Stimulated activated CD4-positive, alpha-beta T cell treated with anti-CD3 and anti-CD28 coated beads, Interleukin-1b, Interleukin-23, amount 100 ng/mL, for 48 hours (primary cell): ENCODE results near the gene NDC1.
"Not testable (repeated sequence)": the region's sequence is repeated elsewhere in the genome, so short reads cannot be mapped to it uniquely, and the experiment has no call there.

Experiments
- DNase-seq: peaks from one replicate; pipeline ENCODE4 v3.0.0-alpha.2; 2020

NDC1 gene

DNA sequence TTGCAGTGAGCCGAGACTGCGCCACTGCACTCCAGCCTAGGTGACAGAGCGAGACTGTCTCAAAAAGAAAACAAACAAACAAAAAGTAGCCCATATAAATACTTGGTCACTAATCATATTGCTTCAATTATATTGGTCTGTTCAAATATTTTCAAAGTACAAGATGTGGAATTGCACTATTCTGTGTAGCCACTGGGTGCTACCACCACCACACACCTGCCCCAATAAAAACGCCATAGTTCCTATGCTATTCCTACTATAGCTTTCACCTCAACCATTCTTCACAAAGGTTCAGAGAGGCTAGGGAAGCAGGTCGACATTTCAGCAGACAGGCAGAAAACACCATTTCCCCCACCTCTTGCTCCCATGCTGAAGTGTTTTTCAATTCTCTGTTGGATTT is 16.7 kb downstream of the NDC1 start:
- DNase-seq, result no peak

DNA sequence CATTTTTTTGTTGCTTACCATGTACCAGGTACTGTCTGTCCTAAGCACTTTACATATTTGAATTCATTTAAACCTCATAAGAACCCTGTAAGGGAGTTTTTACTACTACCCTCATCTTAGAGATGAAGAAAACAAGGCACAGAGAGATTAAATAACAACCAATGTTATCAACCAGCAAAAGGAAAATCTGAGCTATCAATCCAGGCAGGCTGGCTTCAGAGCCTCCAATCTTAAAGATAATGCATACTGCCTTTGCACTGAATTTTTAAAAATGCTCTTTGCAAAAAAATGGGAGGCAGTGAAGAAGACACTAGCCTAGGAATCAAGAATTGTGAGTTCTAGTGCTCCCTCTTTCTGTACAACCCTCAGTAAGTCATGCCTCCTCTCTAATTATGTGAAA is 18.7 kb downstream of the NDC1 start:
- no peak for DNase-seq

DNA sequence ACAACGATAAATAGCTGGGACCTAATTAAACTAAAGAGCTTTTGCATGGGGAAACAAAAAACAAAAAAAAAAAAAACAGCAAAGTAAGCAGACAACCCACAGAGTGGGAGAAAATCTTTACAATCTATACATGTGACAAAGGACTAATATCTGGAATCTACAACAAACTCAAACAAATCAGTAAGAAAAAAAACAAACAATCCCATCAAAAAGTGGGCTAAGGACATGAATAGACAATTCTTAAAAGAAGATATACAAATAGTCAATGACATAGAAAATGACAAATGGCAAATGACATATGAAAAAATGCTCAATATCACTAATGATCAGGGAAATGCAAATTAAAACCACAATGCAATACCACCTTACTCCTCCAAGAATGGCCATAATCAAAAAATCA is 21.5 kb downstream of the NDC1 start:
- DNase-seq, result not testable (repeated sequence)

DNA sequence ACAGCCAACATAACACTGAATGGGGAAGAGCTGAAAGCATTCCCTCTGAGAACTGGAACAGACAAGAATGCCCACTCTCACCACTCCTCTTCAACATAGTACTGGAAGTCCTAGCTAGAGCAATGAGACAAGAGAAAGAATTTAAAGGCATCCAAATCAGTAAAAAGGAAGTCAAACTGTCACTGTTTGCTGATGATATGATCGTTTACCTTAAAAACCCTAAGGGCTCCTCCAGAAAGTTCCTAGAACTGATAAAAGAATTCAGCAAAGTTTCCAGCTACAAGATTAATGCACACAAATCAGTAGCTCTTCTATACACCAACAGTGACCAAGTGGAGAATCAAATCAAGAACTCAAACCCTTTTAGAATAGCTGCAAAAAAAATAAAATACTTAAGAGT is 22.6 kb downstream of the NDC1 start:
- not testable (repeated sequence) for DNase-seq

DNA sequence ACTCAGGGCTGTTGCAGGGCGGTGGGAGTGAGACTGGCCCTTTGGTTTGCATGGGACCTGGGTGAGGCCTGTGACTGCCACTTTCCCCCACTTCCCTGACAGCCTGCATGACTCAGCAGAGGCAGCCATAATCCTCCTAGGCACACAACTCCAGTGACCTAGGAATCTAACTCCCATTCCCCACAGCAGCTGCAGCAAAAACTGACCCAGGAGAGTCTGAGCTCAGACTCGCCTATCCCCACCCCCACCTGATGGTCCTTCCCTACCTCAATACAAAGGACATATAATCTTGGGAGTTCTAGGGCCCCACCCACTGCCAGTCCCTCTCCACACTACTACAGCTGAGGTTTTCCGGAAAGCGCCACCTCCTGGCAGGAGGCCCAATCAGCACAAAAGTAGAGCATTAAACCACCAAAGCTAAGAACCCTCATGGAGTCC is 26.7 kb downstream of the NDC1 start:
- peak; percentile 33 for DNase-seq

DNA sequence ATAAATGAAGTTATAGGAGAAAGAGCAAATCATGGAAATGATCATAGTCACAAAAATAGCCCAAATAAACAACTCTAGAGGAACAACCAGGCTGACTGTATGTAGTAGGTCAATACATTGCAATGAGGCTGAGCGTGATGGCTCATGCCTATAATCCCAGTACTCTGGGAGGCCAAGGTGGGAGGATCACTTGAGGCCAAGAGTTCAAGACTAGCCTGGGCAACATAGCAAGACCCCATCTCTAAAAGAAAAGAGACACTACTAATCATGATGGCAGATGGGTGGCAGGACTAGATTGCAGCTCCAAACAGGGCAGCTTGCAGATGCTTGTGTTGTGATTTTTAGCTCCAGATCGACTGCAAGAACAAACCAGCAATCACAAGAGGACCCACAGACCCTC is 27.6 kb downstream of the NDC1 start:
- DNase-seq, result no peak

DNA sequence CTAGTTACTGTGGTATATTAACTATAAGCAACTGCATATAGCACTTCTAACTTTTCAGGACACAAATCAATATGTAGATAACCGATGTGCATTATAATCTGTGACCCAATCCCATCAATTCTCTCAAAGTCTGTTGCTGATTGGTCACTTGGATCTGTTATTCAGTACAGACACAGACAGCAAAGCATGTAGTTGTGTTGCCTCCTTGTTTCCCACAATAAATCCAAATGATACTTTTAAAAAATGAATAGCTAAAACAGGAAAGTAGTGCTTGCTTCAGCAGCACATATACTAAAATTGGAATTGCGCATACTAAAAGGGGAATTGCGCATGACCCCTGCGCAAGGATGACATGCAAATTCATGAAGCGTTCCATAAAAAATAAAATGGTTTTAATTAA is 28.1 kb downstream of the NDC1 start:
- no peak for DNase-seq

DNA sequence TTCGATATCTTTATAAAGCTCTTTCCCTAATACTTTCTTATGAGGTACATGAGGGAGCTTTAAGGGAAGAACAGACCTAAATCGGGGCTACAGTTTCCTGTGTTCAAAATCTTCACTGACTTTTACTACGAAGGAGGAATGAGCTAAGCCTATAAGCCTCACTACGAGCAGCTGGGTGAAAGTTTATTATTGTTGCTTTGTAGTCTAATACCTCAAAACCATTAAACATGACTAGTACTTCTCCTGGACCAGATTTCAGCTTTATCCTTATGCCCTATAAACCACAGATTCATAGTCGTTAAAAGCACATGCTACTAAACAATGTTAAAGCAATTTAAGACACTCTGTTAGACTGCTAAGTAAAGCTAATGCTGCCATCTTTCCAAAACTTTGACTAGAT is 30.2 kb downstream of the NDC1 start:
- DNase-seq, result no peak

DNA sequence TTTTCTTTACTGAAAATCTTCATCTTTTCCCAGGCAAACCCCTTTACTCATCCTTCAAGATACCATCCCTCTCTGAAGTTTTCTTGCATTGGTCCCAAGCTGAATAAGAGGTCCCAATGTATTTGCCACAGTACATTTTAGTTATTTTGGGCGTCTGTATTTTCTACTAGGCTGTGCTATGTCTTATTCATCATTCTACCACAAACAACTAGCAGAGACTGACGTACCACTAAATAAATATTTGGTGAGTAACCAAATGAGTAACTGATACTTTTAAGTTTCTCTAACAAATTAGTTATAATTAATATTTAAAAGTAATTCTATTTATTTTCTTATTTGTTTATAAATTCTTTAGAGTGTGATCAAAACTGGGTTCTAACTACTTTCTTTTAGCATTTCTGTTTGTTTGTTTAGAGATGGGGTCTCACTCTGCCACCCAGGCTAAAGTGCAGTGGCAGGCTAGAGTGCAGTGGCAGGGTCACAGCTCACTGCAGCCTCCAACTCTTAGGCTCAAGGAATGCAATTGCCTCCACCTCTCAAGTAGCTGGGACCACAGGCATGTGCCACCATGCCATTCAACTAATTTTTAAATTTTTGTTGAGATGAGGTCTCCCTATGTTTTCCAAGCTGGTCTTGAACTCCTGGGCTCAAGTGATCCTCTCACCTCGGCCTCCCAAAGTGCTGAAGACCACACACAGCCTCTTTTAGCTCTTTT is 33.1 kb downstream of the NDC1 start:
- DNase-seq, result no peak

DNA sequence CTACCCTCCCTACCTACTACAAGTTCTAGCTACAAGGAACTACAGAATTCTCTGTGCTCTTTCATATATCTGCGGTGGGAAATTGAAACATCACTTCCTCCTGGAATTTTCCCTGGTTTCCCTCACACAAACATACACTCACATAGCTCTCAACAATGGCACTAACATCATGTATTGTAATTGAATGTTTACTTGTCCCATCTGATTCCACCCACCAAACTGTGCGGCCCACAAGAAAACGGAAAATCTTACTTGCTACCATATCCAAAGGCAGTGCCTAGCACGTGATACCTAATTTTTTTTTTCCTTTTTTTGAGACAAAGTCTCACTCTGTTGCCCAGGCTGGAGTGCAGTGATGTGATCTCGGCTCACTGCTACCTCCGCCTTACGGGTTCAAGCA is 33.9 kb downstream of the NDC1 start:
- DNase-seq, result no peak

DNA sequence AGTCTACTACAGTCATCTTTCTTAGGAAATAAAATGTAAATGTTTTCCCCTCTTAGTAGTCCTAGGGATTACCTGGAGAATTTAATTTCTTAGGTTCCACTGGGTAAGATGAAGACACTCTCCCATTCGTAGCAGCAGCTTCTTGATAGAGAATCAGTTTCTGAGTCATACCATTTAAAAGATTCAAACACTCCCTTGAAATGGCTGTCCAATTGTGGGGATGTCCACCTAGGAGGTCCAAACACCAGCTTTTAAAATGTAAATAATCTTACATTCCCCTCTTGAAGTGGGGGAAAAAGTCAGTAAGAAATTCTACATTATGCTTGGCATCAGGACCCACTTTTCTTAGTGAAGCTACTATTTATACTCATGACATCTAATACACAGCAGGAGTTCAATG is 37.5 kb downstream of the NDC1 start:
- no peak for DNase-seq

DNA sequence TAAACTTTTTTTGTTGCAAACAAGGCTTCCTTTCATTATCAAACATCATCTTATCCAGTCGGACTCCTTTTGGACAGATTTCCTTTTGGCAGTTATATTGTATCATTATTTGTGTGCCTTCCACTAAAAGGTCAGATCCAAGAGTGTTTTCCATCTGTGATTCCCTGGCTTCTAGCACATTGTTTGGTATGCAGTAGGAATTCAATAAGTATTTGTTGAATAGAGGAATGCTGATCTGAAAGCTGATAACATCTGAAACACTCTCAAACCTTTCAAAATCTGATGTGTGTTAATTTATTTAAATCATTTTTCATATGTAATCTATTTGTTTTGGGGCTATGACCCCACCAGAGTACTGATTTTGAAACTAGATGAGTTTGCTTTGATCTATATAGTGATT is 39.0 kb downstream of the NDC1 start:
- no peak for DNase-seq

DNA sequence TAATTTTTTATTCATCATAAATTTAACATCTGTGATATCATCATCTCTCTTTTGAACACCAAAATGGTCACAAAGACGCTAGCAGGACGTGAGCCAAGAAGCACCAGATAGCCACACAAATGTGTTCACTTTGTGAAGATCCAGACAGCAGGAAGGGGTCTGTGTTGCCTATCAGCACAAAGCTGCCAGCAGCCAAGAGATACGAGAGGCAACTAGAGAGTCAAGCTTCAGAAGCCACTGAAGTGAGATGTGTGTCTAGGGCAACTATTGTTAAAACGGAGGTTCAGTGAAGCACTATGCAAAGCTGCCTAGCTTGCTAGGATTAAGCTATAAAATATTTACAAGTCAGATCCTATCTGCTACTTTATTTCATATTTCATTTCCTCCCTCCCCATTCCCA is 45.3 kb downstream of the NDC1 start:
- no peak for DNase-seq

DNA sequence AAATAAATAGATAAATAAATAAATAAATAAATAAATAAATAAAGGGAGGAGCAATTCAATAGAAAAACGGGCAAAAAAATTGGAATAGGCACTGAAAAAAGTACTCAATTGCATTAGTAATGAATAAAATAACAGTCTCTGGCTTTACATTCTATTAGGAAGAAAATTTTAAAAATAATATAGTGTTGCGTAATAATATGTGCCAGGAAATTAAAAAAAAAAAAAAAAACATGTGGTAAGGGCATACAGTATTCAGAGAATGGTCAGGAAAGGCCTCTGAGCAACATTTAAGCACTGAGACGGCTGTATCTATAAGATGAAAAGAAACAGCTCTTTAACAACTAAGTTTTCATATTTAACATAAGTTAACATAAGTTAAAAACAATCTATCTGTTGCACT is 50.4 kb downstream of the NDC1 start:
- no peak for DNase-seq

DNA sequence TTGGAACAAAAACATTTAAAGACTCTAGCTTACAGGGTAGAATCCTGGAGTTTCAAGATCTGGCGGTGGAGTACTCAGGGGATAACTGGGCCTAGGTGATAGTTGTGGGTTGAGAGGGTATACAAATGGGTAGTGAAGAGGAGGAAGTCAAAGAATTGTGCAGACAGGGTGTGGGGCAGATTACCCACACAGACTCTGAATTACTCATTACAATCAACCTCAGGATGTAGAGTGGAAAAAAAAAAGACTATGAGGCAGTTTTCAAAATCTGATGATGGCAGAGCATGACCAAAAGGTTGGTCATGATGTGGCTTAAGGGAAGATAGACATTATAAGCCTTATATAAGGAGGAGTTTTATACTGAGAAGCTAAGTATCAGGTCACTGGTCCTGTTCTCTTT is 55.0 kb downstream of the NDC1 start:
- DNase-seq, result peak; percentile 9

DNA sequence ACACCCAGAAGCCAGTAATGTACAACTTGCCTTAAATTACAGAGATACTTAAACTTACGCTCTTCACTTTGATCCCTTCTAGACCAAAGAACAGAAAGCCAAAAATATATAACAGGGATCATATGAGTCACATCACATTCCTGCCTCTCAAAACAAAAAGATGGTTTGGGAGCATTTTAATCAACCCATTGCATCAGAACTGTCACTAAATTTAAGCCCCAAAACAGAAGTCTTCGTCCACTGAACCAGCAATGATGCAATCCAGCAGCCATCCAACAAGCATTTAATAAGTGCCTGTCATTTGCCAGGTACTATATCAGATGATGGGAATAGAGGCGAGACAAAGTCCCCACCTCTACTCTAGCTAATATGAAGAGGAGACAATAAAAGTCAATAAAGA is 56.4 kb downstream of the NDC1 start:
- no peak for DNase-seq

DNA sequence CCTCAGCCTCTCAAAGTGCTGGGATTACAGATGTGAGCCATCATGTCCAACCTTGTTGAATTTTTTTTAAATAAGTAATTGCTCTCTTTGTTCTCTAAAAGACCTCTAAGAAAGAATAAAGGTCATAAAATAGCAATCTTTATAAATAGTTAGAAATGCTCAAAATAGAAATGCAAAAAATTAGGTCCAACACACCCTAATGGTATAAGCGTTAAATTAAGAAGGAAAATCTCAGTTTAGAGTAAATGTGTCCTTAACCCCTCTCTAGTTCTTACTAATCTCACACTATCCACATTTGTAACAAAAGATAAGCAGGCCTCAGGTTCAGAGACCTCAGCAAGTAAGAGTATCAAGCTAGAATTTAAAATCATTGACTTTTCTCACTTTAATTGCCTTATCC is 60.8 kb downstream of the NDC1 start:
- DNase-seq, result no peak

DNA sequence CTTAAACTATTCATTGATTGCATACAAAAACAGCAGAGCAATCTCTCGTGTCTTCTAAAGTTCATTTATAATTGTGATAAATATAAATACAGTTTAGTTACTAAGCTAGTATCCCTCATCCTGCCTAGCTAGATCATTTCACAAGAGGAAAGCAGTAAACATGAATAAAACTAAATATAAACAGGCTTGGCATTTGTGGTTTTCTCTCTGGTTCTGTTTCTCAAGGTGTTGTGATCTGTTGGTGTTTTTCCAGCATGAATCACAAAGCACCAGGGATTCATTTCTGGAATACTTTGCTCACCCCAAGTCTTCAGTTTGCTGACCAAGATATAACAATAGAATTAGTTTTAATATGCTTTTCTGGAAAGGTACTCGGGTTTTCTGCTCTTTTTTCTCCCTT is 66.4 kb downstream of the NDC1 start:
- no peak for DNase-seq

DNA sequence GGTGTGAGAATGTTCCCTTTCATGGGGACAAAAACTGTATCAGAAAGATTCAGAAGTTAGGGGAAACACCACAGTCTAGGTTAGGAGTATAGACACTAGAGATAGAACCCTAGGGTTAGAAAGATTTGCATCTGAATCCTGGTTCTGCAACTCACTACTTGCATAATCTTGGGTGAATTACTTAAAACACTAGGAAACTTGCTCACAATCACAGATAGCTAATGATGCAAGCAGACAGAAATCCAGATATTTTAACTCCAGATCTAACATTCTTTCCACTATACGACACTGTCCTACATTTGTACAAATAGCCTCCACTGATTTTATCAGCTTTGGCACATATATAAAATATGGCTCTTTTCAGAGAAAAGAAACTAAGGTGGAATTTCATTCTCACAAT is 68.3 kb downstream of the NDC1 start:
- DNase-seq, result no peak

DNA sequence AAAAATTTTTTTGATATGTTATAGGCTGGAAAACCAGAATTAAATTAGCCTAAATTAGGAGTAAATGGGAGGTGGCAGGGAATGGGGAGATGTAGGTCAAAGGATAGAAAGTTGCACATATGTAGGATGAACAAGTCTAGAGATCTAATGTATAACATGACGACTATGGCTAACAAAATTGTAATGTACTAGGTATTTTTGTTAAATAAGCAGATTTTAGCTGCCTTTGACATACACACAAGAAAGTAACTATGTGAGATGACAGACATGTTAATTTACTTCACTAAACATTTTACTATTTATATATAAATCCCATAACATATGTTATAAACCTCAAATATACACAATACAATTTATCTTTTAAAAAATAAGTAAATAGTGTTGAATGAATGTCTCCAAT is 68.9 kb downstream of the NDC1 start:
- DNase-seq, result no peak

DNA sequence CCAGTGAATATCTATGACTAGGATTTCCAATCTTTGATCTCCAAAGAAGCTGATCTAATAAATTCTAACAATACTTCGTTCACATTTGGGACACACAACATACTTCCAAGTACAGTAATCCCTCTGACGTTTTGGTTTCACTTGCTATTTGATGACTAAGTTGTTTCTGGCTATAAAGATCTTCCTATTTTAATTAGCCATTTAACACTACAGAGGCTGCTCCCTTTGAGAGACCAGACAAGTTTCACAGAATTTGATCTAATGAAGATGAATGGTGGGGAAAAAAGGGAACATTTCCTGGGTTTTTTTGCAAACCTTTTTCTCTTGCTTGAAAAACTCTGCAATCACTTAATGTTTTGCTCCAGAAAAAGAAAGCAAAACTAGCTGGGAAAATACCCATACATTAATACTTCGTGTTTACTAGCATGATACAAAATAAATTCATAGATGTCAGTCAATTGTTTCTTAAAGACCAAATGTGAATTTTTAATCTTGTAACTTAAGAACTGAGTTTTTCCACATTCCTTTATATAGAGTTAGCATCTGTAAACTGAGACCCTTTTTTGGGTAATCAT is 71.2 kb downstream of the NDC1 start:
- no peak for DNase-seq

DNA sequence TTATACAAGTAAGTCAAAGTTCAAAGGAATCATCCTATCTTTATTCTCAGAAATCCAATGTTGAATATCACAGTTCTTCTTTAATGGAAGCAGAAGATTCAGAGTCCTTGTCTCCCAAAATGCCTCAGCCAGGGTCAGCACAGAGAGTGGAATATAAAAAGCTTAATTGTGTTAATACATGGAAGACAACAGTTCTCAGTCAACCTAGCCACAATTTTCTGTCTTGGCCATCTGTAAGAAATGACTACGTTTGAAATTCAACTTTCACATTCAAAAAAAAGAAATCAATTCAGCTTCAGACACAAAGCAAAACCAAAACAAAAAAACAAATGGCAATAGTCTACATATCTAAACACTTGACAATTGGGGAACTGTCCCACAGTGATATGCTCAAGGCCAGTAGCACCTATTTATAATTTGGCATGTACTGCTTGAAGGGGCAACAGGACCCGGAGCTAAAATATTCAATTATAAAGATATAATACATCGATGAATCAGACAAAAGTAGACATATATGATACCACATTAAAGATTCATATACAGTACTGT is 71.8 kb downstream of the NDC1 start:
- no peak for DNase-seq

DNA sequence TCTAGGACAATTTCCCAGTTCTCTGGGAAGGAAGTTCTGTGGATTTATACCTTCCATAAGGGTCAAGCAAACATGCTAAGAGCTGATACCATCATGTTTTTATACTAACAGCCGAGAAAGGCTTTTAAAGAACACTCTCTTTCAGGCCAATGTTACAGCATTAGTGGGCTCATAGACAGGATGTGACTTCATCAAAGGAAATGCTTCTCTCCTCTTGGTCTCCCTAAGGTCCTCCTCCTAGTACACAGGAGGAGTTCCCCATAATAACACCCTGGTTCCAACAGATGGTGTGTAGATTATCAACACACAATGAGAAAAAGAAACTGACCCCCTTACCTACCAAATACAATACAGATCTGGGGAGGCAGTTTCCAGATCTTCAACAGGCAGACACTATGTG is 72.4 kb downstream of the NDC1 start:
- DNase-seq, result no peak

DNA sequence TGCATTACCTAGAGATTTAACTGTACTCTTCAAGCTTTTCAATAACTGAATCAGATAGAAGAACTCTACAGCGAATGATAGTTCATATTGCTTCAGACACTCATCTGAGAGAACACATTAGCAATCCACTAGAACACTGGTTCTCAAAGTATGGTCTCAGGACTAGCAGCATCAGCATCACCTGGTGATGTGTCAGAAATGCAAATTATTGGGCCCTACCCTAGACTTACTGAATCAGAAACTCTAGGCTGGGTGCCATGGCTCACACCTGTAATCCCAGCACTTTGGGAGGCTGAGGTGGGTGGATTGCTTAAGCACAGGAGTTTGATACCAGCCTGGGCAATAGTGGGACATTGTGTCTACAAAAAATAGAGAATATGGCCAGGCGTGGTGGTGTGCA is 74.2 kb downstream of the NDC1 start:
- DNase-seq, result no peak

DNA sequence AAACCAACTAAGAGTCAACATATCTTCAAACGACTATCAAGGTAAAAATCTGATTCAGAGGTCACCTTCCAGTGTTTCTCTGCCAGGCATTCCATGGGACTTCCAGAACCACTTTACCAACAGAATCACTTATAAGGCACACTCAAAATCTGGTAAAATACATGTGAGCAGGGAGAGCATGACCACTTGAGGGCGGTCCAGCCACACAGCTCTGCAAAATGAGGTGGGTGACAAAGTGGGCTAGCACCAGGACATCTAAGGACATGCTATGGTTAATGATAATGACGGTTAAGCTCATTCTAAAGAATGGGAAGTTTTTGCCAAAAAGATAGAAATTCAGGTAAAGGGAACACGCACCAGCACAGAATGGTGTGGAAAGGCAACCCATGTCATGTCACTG is 74.6 kb downstream of the NDC1 start:
- no peak for DNase-seq
